GM21515 (cell line): ENCODE data around the gene TSNAXIP1.
A peak's percentile ranks its signal among the peaks of the same experiment; 100 is the strongest.

Experiments used
- ATAC-seq: cut with Tn5 transposase; IDR thresholded peaks from one replicate; pipeline ENCODE4 v1.9.1; 2021; ENCODE audit not compliant: unreplicated experiment

The TSNAXIP1 gene

GRCh38 chr16:67806428-67807147, at the start of gene TSNAXIP1, which contains the start of gene RANBP10:
TSS of gene TSNAXIP1 (plus strand) at chr16:67806889. CDS start at chr16:67807150, 261 bp downstream.
TSS of gene RANBP10 (minus strand) at chr16:67806560. CDS start at chr16:67806536, 24 bp downstream.
- peak; percentile 93 for ATAC-seq

- ATAC-seq, result no peak
These were observed 48.7 kb upstream of the TSNAXIP1 start for GRCh38 chr16:67758006-67758405.

- no peak for ATAC-seq
These were observed 47.7 kb upstream of the TSNAXIP1 start for GRCh38 chr16:67758966-67759365.

- no peak for ATAC-seq
These were observed 46.3 kb upstream of the TSNAXIP1 start for GRCh38 chr16:67760206-67760955.

- no peak for ATAC-seq
These were observed 45.8 kb upstream of the TSNAXIP1 start for GRCh38 chr16:67760956-67761230.

- ATAC-seq, result no peak
These were observed 44.8 kb upstream of the TSNAXIP1 start for GRCh38 chr16:67761924-67762323.

GRCh38 chr16:67762385-67762784, 44.3 kb upstream of the TSNAXIP1 start:
- no peak for ATAC-seq

GRCh38 chr16:67763066-67763465, 43.6 kb upstream of the TSNAXIP1 start:
- ATAC-seq, result no peak

GRCh38 chr16:67764158-67764667, 42.5 kb upstream of the TSNAXIP1 start:
- no peak for ATAC-seq

GRCh38 chr16:67766291-67766690, 40.4 kb upstream of the TSNAXIP1 start:
- no peak for ATAC-seq

GRCh38 chr16:67767953-67768352, 38.7 kb upstream of the TSNAXIP1 start:
- no peak for ATAC-seq

- no peak for ATAC-seq
These were observed 36.2 kb upstream of the TSNAXIP1 start for GRCh38 chr16:67770346-67770991.

- no peak for ATAC-seq
These were observed 33.6 kb upstream of the TSNAXIP1 start for GRCh38 chr16:67773099-67773498.

- ATAC-seq, result no peak
These were observed 32.9 kb upstream of the TSNAXIP1 start for GRCh38 chr16:67773569-67774456.

GRCh38 chr16:67774457-67774853, 32.2 kb upstream of the TSNAXIP1 start:
- no peak for ATAC-seq

GRCh38 chr16:67775273-67775672, 31.4 kb upstream of the TSNAXIP1 start:
- no peak for ATAC-seq

GRCh38 chr16:67779256-67780014, 27.3 kb upstream of the TSNAXIP1 start:
- ATAC-seq, result no peak

- ATAC-seq, result no peak
These were observed 25.7 kb upstream of the TSNAXIP1 start for GRCh38 chr16:67780847-67781564.

GRCh38 chr16:67781565-67781921, 25.1 kb upstream of the TSNAXIP1 start:
- ATAC-seq, result no peak
